Activated CD4-positive, alpha-beta memory T cell treated with anti-CD3 and anti-CD28 coated beads for 36 hours (primary cell): ENCODE measurements around the gene FARP1. TPM values are rescaled to one million over a fixed set of nuclear protein-coding genes. Genes with fewer than 3 reads are reported as not detected.

ENCODE experiments used
- CTCF ChIA-PET: fragments of 350-600 bp; sonication (Branson Sonifier 250); formaldehyde crosslinking; loops from one replicate; lab custom pipeline; 2021; ENCODE audit warnings: antibody characterized with exemption, inconsistent platforms; lab: Charles Lee
- POLR2A ChIA-PET: fragments of 350-600 bp; sonication (Branson Sonifier 250); formaldehyde crosslinking; loops from one replicate; lab custom pipeline; 2021; ENCODE audit warnings: antibody characterized with exemption; lab: Charles Lee
- DNase-seq: peaks from one replicate; pipeline ENCODE4 v3.0.0-alpha.2; 2020
- H3K27ac Mint-ChIP-seq: one replicate; pipeline ENCODE4 v1.8.0; 2021; ENCODE audit warnings: mixed read lengths
- H3K27me3 Mint-ChIP-seq: one replicate; pipeline ENCODE4 v1.8.0; 2021; ENCODE audit warnings: mixed read lengths
- H3K36me3 Mint-ChIP-seq: one replicate; pipeline ENCODE4 v1.8.0; 2021; ENCODE audit warnings: mixed read lengths
- H3K4me1 Mint-ChIP-seq: one replicate; pipeline ENCODE4 v1.8.0; 2021; ENCODE audit warnings: low read depth, mixed read lengths
- H3K4me3 Mint-ChIP-seq: one replicate; pipeline ENCODE4 v1.8.0; 2021; ENCODE audit warnings: mild to moderate bottlenecking, mixed read lengths
- H3K9me3 Mint-ChIP-seq: one replicate; pipeline ENCODE4 v1.8.0; 2021; ENCODE audit warnings: mixed read lengths
- intact Hi-C: fragments of 100-400 bp; cut with micrococcal nuclease; formaldehyde crosslinking; loops from one replicate; pipeline ENCODE4 v1.15.1; 2023
- total RNA-seq, 2 experiments: library from RNA; stranded (reverse); gene quantifications; one replicate each; pipeline ENCODE4 v1.2.3, GENCODE V29; 2021

Gene FARP1
- total RNA-seq, 2 experiments from 2014 or later = 0.56 to 0.64 TPM

DNA sequence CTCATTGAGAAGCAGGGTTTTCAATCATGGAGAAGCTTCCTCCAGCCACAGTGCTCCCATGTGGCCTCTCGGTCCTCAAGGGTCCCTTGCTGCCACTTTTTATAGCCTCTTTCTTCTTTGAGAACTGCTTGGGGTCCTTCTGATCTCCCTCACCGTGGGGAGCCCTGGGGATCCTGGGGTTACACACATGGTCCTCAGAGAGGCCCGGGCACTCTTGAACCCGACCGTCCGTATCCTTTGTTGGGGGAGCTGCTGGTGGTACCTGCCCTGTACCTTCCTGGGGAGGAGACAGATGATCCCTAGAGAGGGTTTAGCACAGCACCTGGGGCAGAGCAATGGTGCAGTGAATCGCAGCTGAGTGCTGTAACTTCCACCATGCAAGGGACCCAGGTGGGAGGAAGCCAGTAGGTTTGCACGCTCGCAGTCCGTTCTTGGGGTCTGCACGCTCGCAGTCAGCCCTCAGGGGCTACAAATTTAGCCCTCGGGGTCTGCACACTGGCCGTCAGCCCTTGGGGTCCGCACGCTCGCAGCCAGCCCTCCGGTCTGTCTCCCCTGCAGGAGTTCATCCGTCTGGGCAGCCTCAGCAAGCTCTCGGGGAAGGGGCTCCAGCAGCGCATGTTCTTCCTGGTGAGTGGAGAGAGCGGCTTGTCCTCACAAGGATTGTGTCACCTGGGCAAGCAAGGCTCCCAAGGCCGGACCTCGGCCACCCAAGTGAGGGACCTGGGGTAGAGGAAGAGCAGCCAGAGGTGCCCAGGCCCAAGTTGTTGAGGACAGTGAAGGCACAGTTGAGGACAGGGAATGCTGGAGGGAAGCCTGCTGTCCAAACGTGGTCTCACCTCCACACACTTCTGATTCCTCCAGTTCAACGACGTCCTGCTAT is 295.6 kb downstream of the FARP1 start:
- no peaks in the 10 kb centered on the region for H3K36me3 Mint-ChIP-seq
- H3K27ac Mint-ChIP-seq = no peak overlapping the region
- no peaks in the 10 kb centered on the region for H3K4me1 Mint-ChIP-seq
- intact Hi-C loops = no loop called here
- H3K9me3 Mint-ChIP-seq = no peaks in the 10 kb centered on the region
- ChIA-PET POLR2A (no interaction called here), CTCF (interaction anchor here (1.1 to 1.4 kb wide), 2 partner anchors 12 to 23 kb away, joined by 3 to 5 read pairs; no protein-coding TSS in a partner anchor)
- no peak overlapping the region for H3K4me3 Mint-ChIP-seq
- no peaks in the 10 kb centered on the region for H3K27me3 Mint-ChIP-seq
- DNase-seq = no peak

- Mint-ChIP-seq H3K4me1 (peaks cover 2% of the 10 kb centered on the region), H3K27me3 (no peaks in the 10 kb centered on the region), H3K36me3 (no peaks in the 10 kb centered on the region), H3K9me3 (no peaks in the 10 kb centered on the region), H3K27ac (no peak overlapping the region), H3K4me3 (no peak overlapping the region)
- ChIA-PET CTCF (interaction anchor here (0.6 to 1.4 kb wide), 2 partner anchors 9 to 22 kb away, joined by 4 to 5 read pairs; no protein-coding TSS in a partner anchor), POLR2A (no interaction called here)
- no peak for DNase-seq
- intact Hi-C loops = no loop called here
Measured at GRCh38 chr13:98439126-98439828, 296.4 kb downstream of the FARP1 start.

DNA sequence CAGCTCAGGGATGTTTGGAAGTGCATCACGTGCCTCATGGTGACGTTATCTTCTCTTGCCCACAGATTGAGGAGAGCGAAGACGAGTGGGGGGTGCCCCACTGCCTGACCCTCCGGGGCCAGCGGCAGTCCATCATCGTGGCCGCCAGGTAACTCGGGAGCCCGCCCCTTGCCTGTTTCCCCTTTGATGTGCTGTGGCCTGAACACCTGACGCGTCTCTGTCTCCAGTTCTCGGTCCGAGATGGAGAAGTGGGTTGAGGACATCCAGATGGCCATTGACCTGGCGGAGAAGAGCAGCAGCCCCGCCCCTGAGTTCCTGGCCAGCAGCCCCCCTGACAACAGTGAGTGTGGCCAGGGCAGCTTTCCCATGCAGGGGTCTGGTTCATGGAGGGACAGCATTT is 297.0 kb downstream of the FARP1 start:
- H3K9me3 Mint-ChIP-seq = no peaks in the 10 kb centered on the region
- H3K36me3 Mint-ChIP-seq = no peaks in the 10 kb centered on the region
- ChIA-PET CTCF (interaction anchor here (0.6 to 1.4 kb wide), 2 partner anchors 8 to 21 kb away, joined by 4 to 5 read pairs; no protein-coding TSS in a partner anchor), POLR2A (no interaction called here)
- H3K4me3 Mint-ChIP-seq = no peak overlapping the region
- DNase-seq = no peak
- intact Hi-C loops = loop anchor here (10.0 kb wide), 1 partner anchor 585 kb away; no protein-coding TSS in a partner anchor
- H3K27ac Mint-ChIP-seq = no peak overlapping the region
- no peaks in the 10 kb centered on the region for H3K27me3 Mint-ChIP-seq
- peaks cover 4% of the 10 kb centered on the region for H3K4me1 Mint-ChIP-seq

- Mint-ChIP-seq H3K36me3 (no peaks in the 10 kb centered on the region), H3K27ac (no peak overlapping the region), H3K4me3 (no peak overlapping the region), H3K27me3 (no peaks in the 10 kb centered on the region), H3K4me1 (peaks cover 10% of the 10 kb centered on the region), H3K9me3 (no peaks in the 10 kb centered on the region)
- intact Hi-C loops = loop anchor here (10.0 kb wide), 1 partner anchor 586 kb away; no protein-coding TSS in a partner anchor
- ChIA-PET POLR2A (interaction anchor here (1.5 kb wide), 1 partner anchor 10 kb away, joined by 3 read pairs; no protein-coding TSS in a partner anchor), CTCF (interaction anchor here (1.1 kb wide), 1 partner anchor 214 kb away, joined by 4 read pairs; no protein-coding TSS in a partner anchor)
- DNase-seq = no peak
Measured at GRCh38 chr13:98440390-98441055, 297.6 kb downstream of the FARP1 start.

DNA sequence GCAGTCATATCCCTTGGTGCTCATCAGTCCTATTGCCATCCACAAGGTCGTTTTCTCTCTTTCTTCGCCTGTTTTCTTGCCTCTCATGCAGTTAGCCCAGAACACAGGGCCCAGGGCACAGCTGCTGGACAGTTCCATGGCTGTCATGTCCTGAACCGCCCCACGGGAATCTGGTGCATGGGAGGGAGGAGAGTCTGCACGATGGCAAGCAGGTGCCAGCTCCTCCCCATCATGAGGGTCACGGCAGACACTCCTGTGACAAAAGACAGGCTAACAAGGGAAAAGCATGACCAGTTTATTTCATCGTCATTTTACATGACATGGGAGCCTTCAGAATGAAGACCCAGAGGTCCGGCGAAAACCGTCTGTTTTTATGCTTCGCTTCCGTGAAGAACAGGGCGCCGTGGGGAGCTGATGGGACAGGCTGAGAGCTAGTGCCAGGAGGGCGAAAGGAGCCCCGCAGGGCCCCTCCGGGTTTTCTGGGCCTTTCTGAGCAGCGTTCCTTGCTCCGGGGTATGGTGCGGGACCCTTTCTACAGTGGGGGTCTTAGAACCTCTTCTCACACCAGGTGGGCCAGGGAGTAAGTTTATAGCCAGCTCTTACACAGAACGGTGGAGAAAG is 298.3 kb downstream of the FARP1 start:
- no peaks in the 10 kb centered on the region for H3K9me3 Mint-ChIP-seq

DNA sequence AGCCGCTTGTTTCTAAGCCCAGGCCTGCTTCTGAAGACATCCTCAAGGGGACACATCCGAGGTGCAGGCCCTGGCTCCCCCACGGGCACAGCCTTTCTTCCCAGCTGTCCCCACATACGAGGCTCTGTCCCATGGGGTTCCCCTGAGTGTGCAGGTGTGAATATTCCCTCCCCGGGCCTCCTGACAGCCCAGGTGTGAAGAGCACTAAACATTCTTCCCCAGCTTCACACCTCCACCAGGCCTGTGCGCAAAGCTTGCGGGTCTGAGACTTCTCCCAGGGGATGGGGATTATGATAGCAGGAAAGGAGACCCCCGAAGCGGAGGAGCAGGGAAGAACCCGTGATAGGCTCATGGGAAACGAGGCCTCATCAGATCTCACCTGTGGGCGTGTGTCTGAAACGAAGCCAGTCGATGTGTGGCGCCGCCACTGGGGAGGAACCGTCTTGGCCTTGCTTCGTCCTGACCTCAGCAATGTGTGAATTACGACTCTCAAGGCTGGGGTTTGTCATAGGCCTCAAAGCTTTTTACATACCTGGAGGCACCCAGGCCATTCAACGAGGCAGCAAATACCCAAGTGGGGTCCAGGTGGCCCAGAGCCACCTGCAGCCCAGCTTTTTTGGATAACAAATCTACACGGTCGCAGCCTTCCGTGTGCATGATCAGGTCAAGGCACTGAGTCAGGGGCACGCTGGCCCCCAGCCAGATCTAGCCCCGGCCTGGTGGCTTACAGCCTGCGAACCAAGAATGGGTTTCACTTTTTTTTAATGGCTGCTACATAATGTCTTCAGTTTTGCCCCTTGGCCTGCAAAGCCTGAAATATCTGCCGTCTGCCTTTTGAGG is 299.7 kb downstream of the FARP1 start:
- Mint-ChIP-seq H3K36me3 (no peaks in the 10 kb centered on the region), H3K27me3 (no peaks in the 10 kb centered on the region), H3K27ac (no peak overlapping the region), H3K4me3 (no peak overlapping the region), H3K9me3 (no peaks in the 10 kb centered on the region), H3K4me1 (peaks cover 16% of the 10 kb centered on the region)
- POLR2A ChIA-PET = interaction anchor here (1.5 kb wide), 1 partner anchor 8 kb away, joined by 3 read pairs; no protein-coding TSS in a partner anchor
- intact Hi-C loops = loop anchor here (10.0 kb wide), 1 partner anchor 588 kb away; no protein-coding TSS in a partner anchor
- no peak for DNase-seq
- CTCF ChIA-PET = interaction anchor here (0.6 to 6.1 kb wide), 3 partner anchors 210 to 410 kb away, joined by 3 to 155 read pairs (median 4); no protein-coding TSS in a partner anchor

More for the DNA sequence above, 298.3 kb downstream of the FARP1 start:
- no peaks in the 10 kb centered on the region for H3K36me3 Mint-ChIP-seq
- intact Hi-C loops = loop anchor here (10.0 kb wide), 1 partner anchor 586 kb away; no protein-coding TSS in a partner anchor
- ChIA-PET CTCF (interaction anchor here (0.9 to 1.1 kb wide), 2 partner anchors 212 to 213 kb away, joined by 4 read pairs; no protein-coding TSS in a partner anchor), POLR2A (interaction anchor here (1.5 kb wide), 1 partner anchor 10 kb away, joined by 3 read pairs; no protein-coding TSS in a partner anchor)
- no peak for DNase-seq
- no peaks in the 10 kb centered on the region for H3K27me3 Mint-ChIP-seq
- no peak overlapping the region for H3K27ac Mint-ChIP-seq
- peaks cover 16% of the 10 kb centered on the region for H3K4me1 Mint-ChIP-seq
- H3K4me3 Mint-ChIP-seq = no peak overlapping the region

DNA sequence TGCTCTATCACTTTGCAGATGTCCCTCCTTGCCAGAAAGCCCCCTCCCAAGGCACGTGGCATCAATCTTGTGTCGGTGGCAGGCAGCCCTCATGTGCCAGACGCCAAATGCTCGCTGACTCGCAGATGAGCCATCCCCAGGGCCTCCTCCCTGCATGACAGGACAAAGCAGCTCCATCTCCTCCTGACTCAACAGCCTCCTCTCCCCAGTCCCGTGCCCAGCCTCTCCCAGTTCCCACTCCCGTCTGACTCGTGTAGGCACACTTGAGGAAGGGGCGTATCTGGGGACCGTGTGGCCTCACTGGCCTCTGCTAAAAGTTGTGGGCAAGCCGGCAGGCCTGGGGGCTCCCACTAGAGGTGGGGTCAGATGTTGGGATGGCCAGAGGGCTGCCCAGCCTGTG is 300.4 kb downstream of the FARP1 start:
- Mint-ChIP-seq H3K36me3 (peaks cover 1% of the 10 kb centered on the region), H3K4me1 (peaks cover 16% of the 10 kb centered on the region), H3K4me3 (no peak overlapping the region), H3K27me3 (no peaks in the 10 kb centered on the region), H3K9me3 (no peaks in the 10 kb centered on the region), H3K27ac (no peak overlapping the region)
- ChIA-PET CTCF (interaction anchor here (6.1 kb wide), 1 partner anchor 209 kb away, joined by 155 read pairs; no protein-coding TSS in a partner anchor), POLR2A (no interaction called here)
- intact Hi-C loops = loop anchor here (10.0 kb wide), 1 partner anchor 589 kb away; no protein-coding TSS in a partner anchor
- no peak for DNase-seq

DNA sequence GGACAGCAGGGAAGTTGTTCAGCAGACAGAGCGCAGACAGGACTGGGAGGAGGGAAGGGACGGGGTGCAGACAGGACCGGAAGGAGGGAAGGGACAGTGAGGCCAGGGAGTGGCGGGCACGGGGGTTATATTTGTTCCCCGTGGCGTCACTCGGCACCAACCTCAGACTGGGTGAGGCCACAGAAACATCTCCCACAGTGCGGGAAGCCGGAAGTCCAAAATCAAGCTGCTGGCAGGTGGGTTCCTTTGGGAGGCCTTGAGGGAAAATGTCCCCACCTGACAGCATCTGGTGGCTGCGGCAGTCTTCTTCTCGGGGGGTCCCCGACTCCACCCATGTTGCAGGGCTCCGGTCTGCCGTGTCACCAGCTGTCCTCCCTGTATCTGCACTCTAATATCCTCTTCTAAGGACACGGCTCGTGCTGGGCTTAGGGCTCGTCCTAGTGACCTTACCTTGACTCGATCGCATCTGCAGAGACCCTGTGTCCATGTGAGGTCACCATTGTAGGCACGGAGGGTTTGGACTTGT is 301.0 kb downstream of the FARP1 start:
- Mint-ChIP-seq H3K36me3 (peaks cover 2% of the 10 kb centered on the region), H3K4me3 (no peak overlapping the region), H3K27ac (no peak overlapping the region), H3K27me3 (no peaks in the 10 kb centered on the region), H3K4me1 (peaks cover 16% of the 10 kb centered on the region), H3K9me3 (no peaks in the 10 kb centered on the region)
- ChIA-PET POLR2A (interaction anchor here (2.9 kb wide), 1 partner anchor 209 kb away, joined by 16 read pairs; no protein-coding TSS in a partner anchor), CTCF (interaction anchor here (1.3 to 6.1 kb wide), 6 partner anchors 12 to 588 kb away, joined by 3 to 155 read pairs (median 16); no protein-coding TSS in a partner anchor)
- intact Hi-C loops = loop anchor here (10.0 kb wide), 1 partner anchor 589 kb away; no protein-coding TSS in a partner anchor
- no peak for DNase-seq

DNA sequence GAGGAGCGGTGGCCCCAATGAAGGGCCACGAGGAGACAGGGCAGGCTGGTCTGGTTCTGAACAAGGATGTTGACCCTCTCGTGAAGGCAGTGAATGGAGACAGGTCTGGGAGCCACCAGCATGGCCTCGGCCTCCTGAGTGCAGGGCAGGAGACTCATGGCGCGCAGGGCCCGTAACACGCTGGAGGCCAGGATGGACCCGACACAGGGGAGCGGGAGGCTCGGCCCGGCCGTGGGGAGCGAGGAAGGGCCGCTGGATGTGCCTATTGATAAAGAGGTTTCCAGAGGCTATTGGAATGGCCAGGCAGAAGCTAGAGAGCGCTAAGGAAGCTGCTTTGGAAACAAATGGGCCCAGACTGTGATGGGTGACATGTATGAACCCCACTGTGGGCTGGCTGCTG is 301.5 kb downstream of the FARP1 start:
- ChIA-PET CTCF (interaction anchor here (0.8 to 6.1 kb wide), 23 partner anchors 8 to 589 kb away, joined by 3 to 155 read pairs (median 8); no protein-coding TSS in a partner anchor), POLR2A (interaction anchor here (1.1 to 2.9 kb wide), 3 partner anchors 133 to 221 kb away, joined by 3 to 16 read pairs (median 4); partner anchors contain the start of gene STK24)
- no peak for DNase-seq
- Mint-ChIP-seq H3K4me1 (peaks cover 16% of the 10 kb centered on the region), H3K36me3 (peaks cover 3% of the 10 kb centered on the region), H3K4me3 (no peak overlapping the region), H3K9me3 (no peaks in the 10 kb centered on the region), H3K27ac (no peak overlapping the region), H3K27me3 (no peaks in the 10 kb centered on the region)
- intact Hi-C loops = loop anchor here (10.0 kb wide), 1 partner anchor 590 kb away; no protein-coding TSS in a partner anchor
